Measurements from ENCODE around the gene OVOL2. TPM values are rescaled to one million over a fixed set of nuclear protein-coding genes. Genes with fewer than 3 reads are reported as not detected.

The OVOL2 gene
- total RNA-seq, 6 donors from 2014 or later = 6.6 to 36.7 (median 19.2) TPM

GRCh38 chr20:18011482-18011881, 46.2 kb downstream of the OVOL2 start:
- no peak for DNase-seq
- WGBS, 2 donors = 86 to 89% methylated on average over 14 of the region's 14 CpGs
- Histone ChIP-seq H3K27me3 (no peaks in the 10 kb centered on the region), H3K27ac (no peak overlapping the region), H3K4me3 (no peak overlapping the region), H3K4me1 (peaks cover 0 to 12% (median 3%) of the 10 kb centered on the region in 4 donors), H3K9me3 (no peaks in the 10 kb centered on the region), H3K36me3 (no peaks in the 10 kb centered on the region)
- TF ChIP-seq POLR2AphosphoS5 (IDR thresholded peaks at IDR 0.05) = no peak
- no peak for TF ChIP-seq CTCF (IDR thresholded peaks at IDR 0.05)
- no peak for TF ChIP-seq POLR2A (IDR thresholded peaks at IDR 0.05)
- TF ChIP-seq EP300 (IDR thresholded peaks at IDR 0.05) = no peak
- ATAC-seq (ENCODE audit: low FRiP score in 2 of 2) = no peak

DNA sequence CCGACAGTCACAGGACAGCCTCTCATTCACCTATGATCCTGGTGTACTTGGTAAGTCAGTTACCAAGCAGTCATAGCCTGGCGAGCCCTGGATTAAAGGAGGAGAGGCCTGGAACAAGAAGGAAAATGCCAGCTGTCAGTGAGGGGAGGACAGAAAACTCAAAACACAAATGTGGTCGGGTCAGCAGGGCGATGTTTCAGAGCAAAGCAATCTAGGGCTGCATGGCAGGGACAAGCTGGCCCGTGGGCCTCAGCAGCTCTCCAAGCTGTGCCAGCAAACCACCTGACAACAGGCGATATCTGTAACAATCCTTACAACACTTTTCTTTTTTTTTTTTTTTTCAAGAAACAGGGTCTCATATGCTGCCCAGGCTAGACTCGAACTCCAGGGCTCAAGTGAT, 48.6 kb downstream of the OVOL2 start:
- H3K4me3 ChIP-seq = no peak overlapping the region
- WGBS, 2 donors = 77 to 81% methylated on average over 7 of the region's 7 CpGs
- no peak overlapping the region for H3K27ac ChIP-seq
- H3K9me3 ChIP-seq = no peaks in the 10 kb centered on the region
- TF ChIP-seq EP300 (IDR thresholded peaks at IDR 0.05) (no peak), CTCF (IDR thresholded peaks at IDR 0.05) (no peak), POLR2AphosphoS5 (IDR thresholded peaks at IDR 0.05) (no peak), POLR2A (IDR thresholded peaks at IDR 0.05) (no peak)
- peaks cover 0 to 20% (median 9%) of the 10 kb centered on the region in 4 donors for H3K4me1 ChIP-seq
- no peaks in the 10 kb centered on the region for H3K36me3 ChIP-seq
- H3K27me3 ChIP-seq = no peaks in the 10 kb centered on the region
- DNase-seq (no peak), ATAC-seq (ENCODE audit: low FRiP score in 2 of 2) (no peak)

DNA sequence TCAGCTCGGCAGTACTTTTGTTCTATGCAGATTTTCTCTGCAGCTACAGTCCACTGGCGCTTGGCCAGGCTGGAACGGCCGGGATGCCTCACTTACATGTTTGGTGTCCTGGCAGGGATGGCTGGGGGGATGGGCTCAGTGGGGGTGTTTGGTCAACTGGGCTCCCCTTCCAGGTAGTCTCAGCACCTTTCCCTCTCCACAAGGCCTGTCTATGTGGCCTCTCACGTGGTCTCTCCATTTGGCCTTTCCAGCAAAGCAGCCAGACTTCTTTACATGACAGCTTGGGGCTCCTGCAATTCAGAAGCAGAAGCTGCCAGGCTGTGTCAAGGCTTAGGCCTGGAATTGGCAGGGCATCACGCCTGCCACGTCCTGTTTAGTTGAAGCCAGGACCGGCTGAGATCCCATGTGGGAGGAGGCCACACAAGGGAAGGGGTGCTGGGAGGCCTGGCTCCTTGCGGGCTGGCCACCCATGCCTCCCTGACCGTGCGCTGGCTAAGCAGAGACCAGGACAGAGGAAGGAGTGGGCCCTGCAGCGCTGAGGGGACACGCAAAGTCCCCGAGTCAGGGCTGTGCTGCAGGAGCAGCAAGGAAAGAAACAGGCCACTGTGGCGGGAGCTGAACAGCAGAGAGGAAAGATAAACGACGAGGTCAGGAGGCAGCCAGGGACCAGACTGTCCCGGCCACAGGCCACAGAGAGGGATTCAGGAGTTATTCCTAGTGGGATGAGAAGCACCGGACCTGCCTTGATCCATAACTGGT, 50.0 kb downstream of the OVOL2 start:
- Histone ChIP-seq H3K4me3 (no peak overlapping the region), H3K36me3 (no peaks in the 10 kb centered on the region), H3K4me1 (peaks cover 0 to 20% (median 9%) of the 10 kb centered on the region in 4 donors), H3K27ac (peak overlapping the region in 2 of 4 donors; percentile 45 to 52), H3K27me3 (no peaks in the 10 kb centered on the region), H3K9me3 (no peaks in the 10 kb centered on the region)
- TF ChIP-seq CTCF (IDR thresholded peaks at IDR 0.05) (no peak), POLR2AphosphoS5 (IDR thresholded peaks at IDR 0.05) (no peak), EP300 (IDR thresholded peaks at IDR 0.05) (no peak)
- DNase-seq (peak; percentile 21 to 77), ATAC-seq (ENCODE audit: low FRiP score in 2 of 2) (peak; percentile 31 to 55)
- WGBS, 2 donors = 70 to 82% methylated on average over 14 to 19 of the region's 19 CpGs

DNA sequence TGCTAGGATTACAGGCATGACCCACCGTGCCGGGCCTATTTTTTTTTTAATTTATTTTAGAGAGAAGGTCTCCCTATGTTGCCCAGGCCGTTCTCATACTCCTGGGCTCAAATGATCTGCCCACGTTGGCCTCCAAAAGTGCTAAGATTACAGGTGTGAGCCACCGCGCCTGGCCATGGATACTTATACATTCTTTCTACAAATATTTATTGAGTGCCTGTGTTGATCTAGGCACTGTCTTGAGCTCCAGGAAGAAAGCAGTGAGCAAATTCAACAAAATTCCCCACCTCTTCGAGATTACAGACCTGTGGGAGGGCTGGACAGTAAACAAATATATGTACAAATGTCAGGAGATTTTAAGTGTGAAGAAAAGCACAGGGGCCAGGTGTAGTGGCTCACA, 51.0 kb downstream of the OVOL2 start:
- Histone ChIP-seq H3K4me3 (no peak overlapping the region), H3K36me3 (no peaks in the 10 kb centered on the region), H3K9me3 (no peaks in the 10 kb centered on the region), H3K27ac (peak overlapping the region in 1 of 4 donors; percentile 35), H3K4me1 (peaks cover 0 to 21% (median 9%) of the 10 kb centered on the region in 4 donors), H3K27me3 (no peaks in the 10 kb centered on the region)
- DNase-seq (no peak), ATAC-seq (ENCODE audit: low FRiP score in 2 of 2) (no peak)
- 73% methylated on average over 7 of the region's 7 CpGs for WGBS, 2 donors
- TF ChIP-seq CTCF (IDR thresholded peaks at IDR 0.05) (no peak), POLR2AphosphoS5 (IDR thresholded peaks at IDR 0.05) (no peak), POLR2A (IDR thresholded peaks at IDR 0.05) (no peak), EP300 (IDR thresholded peaks at IDR 0.05) (no peak)

GRCh38 chr20:18005990-18006364, 51.7 kb downstream of the OVOL2 start:
- ATAC-seq (ENCODE audit: low FRiP score in 2 of 2) = peak in 1 of 2 donors; percentile 8
- TF ChIP-seq POLR2AphosphoS5 (IDR thresholded peaks at IDR 0.05) = peak in 1 of 2 donors; percentile 40
- no peak for TF ChIP-seq POLR2A (IDR thresholded peaks at IDR 0.05)
- peak in 2 of 4 donors; percentile 27 to 60 for TF ChIP-seq EP300 (IDR thresholded peaks at IDR 0.05)
- TF ChIP-seq CTCF (IDR thresholded peaks at IDR 0.05) = no peak
- H3K9me3 ChIP-seq = no peaks in the 10 kb centered on the region
- peak in 1 of 2 donors; percentile 21 for DNase-seq
- 62% methylated on average over 6 of the region's 6 CpGs for WGBS, 2 donors
- peak overlapping the region in 1 of 4 donors; percentile 52 for H3K27ac ChIP-seq
- H3K4me1 ChIP-seq = peaks cover 0 to 26% (median 9%) of the 10 kb centered on the region in 4 donors
- no peaks in the 10 kb centered on the region for H3K36me3 ChIP-seq
- no peak overlapping the region for H3K4me3 ChIP-seq
- no peaks in the 10 kb centered on the region for H3K27me3 ChIP-seq

Data from upper lobe of left lung (tissue), 6 donors.